GM12864 (cell line): ENCODE data around the gene CASP9.
A peak's percentile ranks its signal among the peaks of the same experiment; 100 is the strongest.

Experiments
- DNase-seq: peaks from one replicate; pipeline ENCODE4 v3.0.0-alpha.2; 2011; ENCODE audit warnings: low read depth
- H3K4me3 ChIP-seq: 2 replicates; pipeline ENCODE4 v1.5.1; 2011; ENCODE audit warnings: mild to moderate bottlenecking, low read depth, low read length, control low read depth
- CTCF ChIP-seq: IDR thresholded peaks from 2 replicates; pipeline ENCODE4 v1.5.1; 2011; ENCODE audit warnings: low read depth, mild to moderate bottlenecking, moderate library complexity, low read length, control low read depth, inconsistent platforms; ENCODE audit errors: missing control alignments

The CASP9 gene

GRCh38 chr1:15524021-15524282 lies at the start of gene CASP9:
Gene CASP9 (minus strand): TSS chr1:15524215. CDS start chr1:15524200, 15 bp downstream.
- H3K4me3 ChIP-seq = peak within 1 kb of the TSS; percentile 86
- DNase-seq = no peak
- no peak for TF ChIP-seq CTCF

- no peak for TF ChIP-seq CTCF
- no peak for DNase-seq
- no peak overlapping the region for H3K4me3 ChIP-seq
These were observed 49.5 kb upstream of the CASP9 start for GRCh38 chr1:15573477-15573876.

GRCh38 chr1:15571266-15571665 lies 47.3 kb upstream of the CASP9 start:
- DNase-seq = no peak
- H3K4me3 ChIP-seq = no peak overlapping the region
- no peak for TF ChIP-seq CTCF

- no peak for TF ChIP-seq CTCF
- no peak overlapping the region for H3K4me3 ChIP-seq
- DNase-seq = no peak
These were observed 46.8 kb upstream of the CASP9 start for GRCh38 chr1:15570861-15571260.

- DNase-seq = no peak
- no peak for TF ChIP-seq CTCF
- H3K4me3 ChIP-seq = no peak overlapping the region
These were observed 44.5 kb upstream of the CASP9 start for GRCh38 chr1:15568387-15569073.

- DNase-seq = no peak
- TF ChIP-seq CTCF = no peak
- no peak overlapping the region for H3K4me3 ChIP-seq
These were observed 35.3 kb upstream of the CASP9 start for GRCh38 chr1:15559189-15559810.

- DNase-seq = no peak
- H3K4me3 ChIP-seq = no peak overlapping the region
- no peak for TF ChIP-seq CTCF
These were observed 34.5 kb upstream of the CASP9 start for GRCh38 chr1:15558516-15558915.
